Vagina (tissue), 2 donors: Measurements from ENCODE around the gene TNIP3. TPM values are rescaled to one million over a fixed set of nuclear protein-coding genes. Genes with fewer than 3 reads are reported as not detected.

Source experiments
- DNase-seq, 2 donors: peaks; one replicate each; pipeline ENCODE4 v3.0.0-alpha.2; 2017; ENCODE audit errors: extremely low spot score in 2 of 2
- H3K27ac ChIP-seq: fragments of 200-600 bp; sonication (generic); one replicate; pipeline ENCODE4 v1.5.1; 2019
- H3K27me3 ChIP-seq: fragments of 200-600 bp; sonication (generic); one replicate; pipeline ENCODE4 v1.5.1; 2019
- H3K36me3 ChIP-seq, 2 donors: fragments of 200-600 bp; sonication (generic); one replicate each; pipeline ENCODE4 v1.5.1; 2017 to 2019
- H3K4me1 ChIP-seq: fragments of 200-600 bp; sonication (generic); one replicate; pipeline ENCODE4 v1.5.1; 2019
- H3K4me3 ChIP-seq, 2 donors: fragments of 200-600 bp; sonication (generic); 1 replicate in 1 of 2; 2 replicates in 1 of 2; pipeline ENCODE4 v1.5.1; 2016 to 2019
- H3K9me3 ChIP-seq: fragments of 200-600 bp; sonication (generic); one replicate; pipeline ENCODE4 v1.5.1; 2019
- POLR2A ChIP-seq, 2 donors: fragments of 450-650 bp; IDR thresholded peaks; one replicate each; pipeline ENCODE4 v1.6.1; 2017; ENCODE audit warnings: antibody characterized with exemption in 2 of 2, mild to moderate bottlenecking in 2 of 2, moderate library complexity in 2 of 2
- POLR2AphosphoS5 ChIP-seq, 2 donors: sonication (generic); formaldehyde crosslinking; IDR thresholded peaks; one replicate each; pipeline ENCODE4 v1.9.0; 2017; ENCODE audit warnings: antibody characterized with exemption in 2 of 2, mild to moderate bottlenecking in 2 of 2, low read depth in 1 of 2; ENCODE audit not compliant: insufficient read depth in 1 of 2
- intact Hi-C: fragments of 100-400 bp; cut with DNase I; formaldehyde crosslinking; loops from one replicate; pipeline ENCODE4 v1.15.1; 2023
- small RNA-seq: library from RNA; depleted of rRNA; stranded (forward); fragments of <200 nt; gene quantifications from one replicate; pipeline ENCODE3, GENCODE V24; 2016
- total RNA-seq: library from RNA; depleted of rRNA; stranded (reverse); fragments of >200 nt; gene quantifications from one replicate; pipeline ENCODE4 v1.2.3, GENCODE V29; 2016
- TF ChIP-seq, protein P1 (sequence below), 3 experiments: fragments of 450-650 bp in 2 of 3; fragments of 200-600 bp in 1 of 3; sonication (generic) in 1 of 3; IDR thresholded peaks; one replicate each; pipeline ENCODE4 v1.5.1; 2017 to 2019; ENCODE audit warnings: antibody characterized with exemption in 3 of 3, mild to moderate bottlenecking in 2 of 3, moderate library complexity in 2 of 3

Gene TNIP3
- total RNA-seq, 1 donor from 2014 or later = not detected

DNA sequence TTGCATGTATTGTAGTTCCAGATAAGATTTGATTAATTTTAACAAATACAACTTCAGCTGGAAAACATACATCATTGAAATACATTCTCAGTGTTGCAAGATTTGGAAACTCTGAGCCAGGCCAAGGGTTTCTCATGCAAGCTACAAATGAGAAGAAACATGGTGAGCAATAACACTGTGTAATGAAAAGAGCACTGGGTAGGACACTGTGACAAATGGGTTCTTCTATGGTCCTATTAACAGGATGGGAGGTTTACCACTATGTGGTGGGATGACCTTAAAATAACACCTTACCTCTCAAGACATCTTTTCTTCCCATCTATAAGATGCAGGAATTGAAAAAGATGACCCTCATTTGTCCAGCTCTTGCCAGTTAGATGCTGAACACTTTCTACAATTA is 72.2 kb downstream of the TNIP3 start:
- no peaks in the 10 kb centered on the region for H3K9me3 ChIP-seq
- no peak overlapping the region for H3K4me3 ChIP-seq
- intact Hi-C loops = no loop called here
- no peak overlapping the region for H3K27ac ChIP-seq
- no peaks in the 10 kb centered on the region for H3K4me1 ChIP-seq
- H3K36me3 ChIP-seq = no peaks in the 10 kb centered on the region
- no peak for DNase-seq
- TF ChIP-seq POLR2AphosphoS5 (IDR thresholded peaks at IDR 0.05; ENCODE audit: insufficient read depth in 1 of 2, low read depth in 1 of 2) (no peak), POLR2A (IDR thresholded peaks at IDR 0.05) (no peak)
- TF ChIP-seq, protein P1, sequence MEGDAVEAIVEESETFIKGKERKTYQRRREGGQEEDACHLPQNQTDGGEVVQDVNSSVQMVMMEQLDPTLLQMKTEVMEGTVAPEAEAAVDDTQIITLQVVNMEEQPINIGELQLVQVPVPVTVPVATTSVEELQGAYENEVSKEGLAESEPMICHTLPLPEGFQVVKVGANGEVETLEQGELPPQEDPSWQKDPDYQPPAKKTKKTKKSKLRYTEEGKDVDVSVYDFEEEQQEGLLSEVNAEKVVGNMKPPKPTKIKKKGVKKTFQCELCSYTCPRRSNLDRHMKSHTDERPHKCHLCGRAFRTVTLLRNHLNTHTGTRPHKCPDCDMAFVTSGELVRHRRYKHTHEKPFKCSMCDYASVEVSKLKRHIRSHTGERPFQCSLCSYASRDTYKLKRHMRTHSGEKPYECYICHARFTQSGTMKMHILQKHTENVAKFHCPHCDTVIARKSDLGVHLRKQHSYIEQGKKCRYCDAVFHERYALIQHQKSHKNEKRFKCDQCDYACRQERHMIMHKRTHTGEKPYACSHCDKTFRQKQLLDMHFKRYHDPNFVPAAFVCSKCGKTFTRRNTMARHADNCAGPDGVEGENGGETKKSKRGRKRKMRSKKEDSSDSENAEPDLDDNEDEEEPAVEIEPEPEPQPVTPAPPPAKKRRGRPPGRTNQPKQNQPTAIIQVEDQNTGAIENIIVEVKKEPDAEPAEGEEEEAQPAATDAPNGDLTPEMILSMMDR (IDR thresholded peaks at IDR 0.05) = no peak
- H3K27me3 ChIP-seq = no peaks in the 10 kb centered on the region

DNA sequence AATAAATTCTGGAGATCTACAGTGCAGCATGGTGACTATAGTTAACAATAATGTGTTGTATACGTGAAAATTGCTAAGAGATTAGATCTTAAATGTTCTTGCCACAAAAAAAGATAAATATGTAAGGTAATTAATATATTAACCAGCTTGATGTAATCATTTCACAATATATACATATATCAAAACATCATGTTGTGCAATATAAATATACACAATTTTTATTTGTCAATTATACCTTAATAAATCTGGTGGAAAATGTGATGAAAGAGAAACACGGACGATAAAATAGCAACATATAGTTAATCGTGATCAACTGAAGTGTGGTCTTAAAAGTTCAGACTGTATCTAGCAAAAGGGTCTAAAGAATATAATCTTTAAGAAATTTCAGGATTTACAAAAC is 75.3 kb downstream of the TNIP3 start:
- TF ChIP-seq, protein P1 (IDR thresholded peaks at IDR 0.05) = no peak
- TF ChIP-seq POLR2A (IDR thresholded peaks at IDR 0.05) (no peak), POLR2AphosphoS5 (IDR thresholded peaks at IDR 0.05; ENCODE audit: insufficient read depth in 1 of 2, low read depth in 1 of 2) (no peak)
- Histone ChIP-seq H3K9me3 (no peaks in the 10 kb centered on the region), H3K4me3 (no peak overlapping the region), H3K27me3 (no peaks in the 10 kb centered on the region), H3K27ac (no peak overlapping the region), H3K36me3 (no peaks in the 10 kb centered on the region), H3K4me1 (no peaks in the 10 kb centered on the region)
- intact Hi-C loops = no loop called here
- DNase-seq = no peak

Small RNAs within 50 kb of the gene (small RNA-seq; reads per million reads assigned to genes)
- gene RNU6-948P = not detected

Other genes with a start within 250 kb of the TNIP3 start
- gene PRDM5, start 241.6 kb downstream of the TNIP3 start, total RNA-seq = 15.2 TPM
- 4.9 TPM for gene NDNF, start 91.8 kb downstream of the TNIP3 start, total RNA-seq
- gene QRFPR, start 216.7 kb upstream of the TNIP3 start, total RNA-seq = not detected